ENCODE data around the gene ITGAL.

ITGAL gene

GRCh38 chr16:30526823-30527634 is 54.5 kb downstream of the ITGAL start:
- TF ChIP-seq CTCF (IDR thresholded peaks at IDR 0.05; ENCODE audit: insufficient read depth, low read depth, low read length, missing control alignments), result peak; percentile 24
- peak overlapping the region; percentile 71 for H3K4me3 ChIP-seq (ENCODE audit: low read length)
- DNase-seq (ENCODE audit: low read depth), result peak; percentile 98

DNA sequence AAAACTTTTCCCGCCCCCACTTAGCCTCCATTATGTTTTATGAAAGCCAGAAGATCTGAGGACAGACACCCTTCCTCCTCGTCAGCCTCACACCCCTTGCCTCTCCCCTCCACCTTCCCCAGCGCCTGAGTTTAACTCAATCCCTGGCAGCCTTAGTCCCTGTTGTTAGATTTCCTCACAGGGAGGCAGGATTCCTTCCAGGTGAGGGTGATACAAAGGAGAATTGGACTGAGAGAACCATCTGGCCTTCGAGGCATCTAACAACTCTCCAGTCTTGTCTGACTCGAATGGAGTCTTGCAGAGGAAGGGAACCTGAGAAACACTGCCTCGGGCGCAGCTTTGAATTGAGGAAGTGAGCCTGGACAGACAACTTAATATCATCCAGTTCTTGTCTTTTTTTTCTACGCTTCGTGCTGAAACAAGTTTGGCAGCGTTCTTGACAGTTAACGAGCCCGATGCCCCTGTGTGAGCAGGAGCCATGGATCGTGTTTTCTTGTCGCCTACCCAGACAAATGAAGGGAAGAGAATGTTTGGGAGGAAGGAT is 55.2 kb downstream of the ITGAL start:
- H3K4me3 ChIP-seq (ENCODE audit: low read length), result peak overlapping the region; percentile 31
- DNase-seq (ENCODE audit: low read depth), result peak; percentile 98
- no peak for TF ChIP-seq CTCF (IDR thresholded peaks at IDR 0.05; ENCODE audit: insufficient read depth, low read depth, low read length, missing control alignments)

GRCh38 chr16:30528799-30529457 is 56.4 kb downstream of the ITGAL start:
- no peak for DNase-seq (ENCODE audit: low read depth)
- H3K4me3 ChIP-seq (ENCODE audit: low read length), result no peak overlapping the region
- no peak for TF ChIP-seq CTCF (IDR thresholded peaks at IDR 0.05; ENCODE audit: insufficient read depth, low read depth, low read length, missing control alignments)

GRCh38 chr16:30530163-30531037 is 57.9 kb downstream of the ITGAL start:
- peak; percentile 37 for DNase-seq (ENCODE audit: low read depth)
- no peak for TF ChIP-seq CTCF (IDR thresholded peaks at IDR 0.05; ENCODE audit: insufficient read depth, low read depth, low read length, missing control alignments)
- no peak overlapping the region for H3K4me3 ChIP-seq (ENCODE audit: low read length)

DNA sequence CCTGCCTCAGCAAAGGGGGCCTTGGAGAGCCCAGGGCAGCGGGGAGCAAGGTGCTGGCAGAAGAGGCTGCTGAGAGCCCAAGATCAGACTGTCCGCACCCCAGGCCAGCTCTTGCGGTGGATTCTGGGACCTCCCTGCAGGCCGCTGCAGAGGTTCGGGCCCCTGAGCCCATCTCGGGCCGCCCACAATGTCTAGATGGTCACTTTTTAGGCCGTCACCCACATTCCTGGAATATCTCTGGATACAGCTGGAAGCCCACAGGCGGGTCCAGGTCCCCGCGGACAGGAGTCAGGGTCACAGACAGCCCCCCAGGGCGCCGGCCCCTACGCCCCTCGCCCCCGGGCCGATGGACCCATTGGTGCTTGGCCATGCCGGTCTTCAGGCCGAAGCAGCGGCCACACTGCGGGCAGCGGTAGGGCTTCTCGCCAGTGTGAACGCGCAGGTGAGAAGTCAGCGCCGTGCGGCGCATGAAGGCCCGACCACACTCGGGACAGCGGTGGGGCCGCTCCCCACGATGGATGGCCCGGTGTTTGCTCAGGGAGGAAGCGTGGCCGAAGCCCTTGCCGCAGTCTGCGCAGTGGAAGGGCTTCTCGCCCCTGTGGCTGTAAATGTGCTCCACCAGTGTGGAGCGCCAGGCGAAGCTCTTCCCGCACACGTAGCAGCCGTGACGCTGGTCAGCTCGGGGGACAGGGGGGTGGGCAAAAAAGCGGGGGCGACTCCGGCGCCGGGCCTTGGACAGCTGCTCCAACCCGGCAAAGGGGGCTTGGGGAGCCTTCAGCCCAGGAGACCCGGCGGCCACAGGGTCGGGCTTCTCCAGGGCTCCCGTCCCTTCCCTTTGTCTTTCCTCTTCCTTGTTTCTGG is 60.0 kb downstream of the ITGAL start:
- TF ChIP-seq CTCF (IDR thresholded peaks at IDR 0.05; ENCODE audit: insufficient read depth, low read depth, low read length, missing control alignments), result no peak

DNA sequence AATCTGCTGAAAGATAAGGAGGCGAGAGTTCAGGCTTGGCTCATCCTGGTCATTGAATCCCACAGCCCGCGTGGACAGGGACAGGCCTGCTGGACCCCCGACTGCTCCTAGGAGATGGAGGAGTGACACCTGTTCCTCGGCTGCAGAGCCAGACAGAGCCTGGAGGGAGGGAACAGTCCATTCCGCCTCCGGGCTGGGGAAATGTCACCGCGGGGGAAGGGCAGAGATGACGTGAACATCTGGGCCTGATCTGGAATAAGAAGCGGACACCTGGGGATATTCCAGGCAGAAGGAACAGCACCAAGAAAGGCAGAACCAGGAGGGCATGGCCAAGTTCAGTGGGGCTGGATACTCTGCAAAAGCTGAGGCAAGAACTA is 60.6 kb downstream of the ITGAL start:
- peak overlapping the region; percentile 94 for H3K4me3 ChIP-seq (ENCODE audit: low read length)
- TF ChIP-seq CTCF (IDR thresholded peaks at IDR 0.05; ENCODE audit: insufficient read depth, low read depth, low read length, missing control alignments), result no peak
- DNase-seq (ENCODE audit: low read depth), result no peak

More for the DNA sequence above, 60.0 kb downstream of the ITGAL start:
- no peak for DNase-seq (ENCODE audit: low read depth)
- no peak overlapping the region for H3K4me3 ChIP-seq (ENCODE audit: low read length)

Measured in epithelial cell of esophagus (primary cell).